HepG2 (cell line): ENCODE data around the gene CASZ1. TPM values are rescaled to one million over a fixed set of nuclear protein-coding genes. Genes with fewer than 3 reads are reported as not detected.

Source experiments
- ARID2 ChIP-seq: sonication (generic); formaldehyde crosslinking; IDR thresholded peaks from 2 replicates; pipeline ENCODE4 v1.8.1; 2022; ENCODE audit warnings: mild to moderate bottlenecking, missing genetic modification reagents, borderline replicate concordance
- FOXC1 ChIP-seq: sonication (generic); formaldehyde crosslinking; IDR thresholded peaks from 2 replicates; pipeline ENCODE4 v1.8.0; 2022; ENCODE audit warnings: mild to moderate bottlenecking, missing genetic modification reagents, borderline replicate concordance
- GTF2F1 ChIP-seq: fragments of 150-350 bp; IDR thresholded peaks from 2 replicates; pipeline ENCODE4 v1.6.1; 2014; ENCODE audit warnings: low read length
- LCORL ChIP-seq, 2 experiments: fragments of 450-650 bp in 1 of 2; sonication (generic) in 1 of 2; formaldehyde crosslinking in 1 of 2; IDR thresholded peaks; 2 replicates each; pipeline versions ENCODE4 v1.5.0 to v1.6.1; 2017 to 2020; ENCODE audit warnings: antibody characterized with exemption in 1 of 2, missing genetic modification reagents in 1 of 2
- MED8 ChIP-seq: sonication (generic); formaldehyde crosslinking; IDR thresholded peaks from 2 replicates; pipeline ENCODE4 v1.8.1; 2023; ENCODE audit warnings: mild to moderate bottlenecking, missing genetic modification reagents; ENCODE audit not compliant: insufficient replicate concordance
- PHF21A ChIP-seq: sonication (generic); formaldehyde crosslinking; IDR thresholded peaks from 2 replicates; pipeline ENCODE4 v1.5.0; 2020; ENCODE audit warnings: mild to moderate bottlenecking, missing genetic modification reagents
- SOX5 ChIP-seq: IDR thresholded peaks from 2 replicates; pipeline ENCODE4 v1.6.1; 2016; ENCODE audit warnings: borderline replicate concordance
- SP4 ChIP-seq: sonication (generic); formaldehyde crosslinking; IDR thresholded peaks from 2 replicates; pipeline ENCODE4 v1.8.1; 2023; ENCODE audit warnings: mild to moderate bottlenecking, missing genetic modification reagents
- SUZ12 ChIP-seq: fragments of 150-350 bp; IDR thresholded peaks from 2 replicates; pipeline ENCODE4 v1.6.1; 2014; ENCODE audit warnings: low read depth, low read length
- ZBTB7B ChIP-seq: sonication (generic); formaldehyde crosslinking; IDR thresholded peaks from 2 replicates; pipeline ENCODE4 v1.4.0; 2020; ENCODE audit warnings: missing genetic modification reagents
- ZFX ChIP-seq: sonication (generic); formaldehyde crosslinking; IDR thresholded peaks from 2 replicates; pipeline ENCODE4 v1.4.0; 2020; ENCODE audit warnings: mild to moderate bottlenecking, low read depth, missing genetic modification reagents, moderate library complexity
- ZFY ChIP-seq: sonication (generic); formaldehyde crosslinking; IDR thresholded peaks from 2 replicates; pipeline ENCODE4 v1.4.0; 2020; ENCODE audit warnings: missing genetic modification reagents
- ZMYM3 ChIP-seq: sonication (generic); formaldehyde crosslinking; IDR thresholded peaks from 2 replicates; pipeline ENCODE4 v1.5.1; 2020; ENCODE audit warnings: mild to moderate bottlenecking, missing genetic modification reagents
- ZNF121 ChIP-seq: sonication (generic); formaldehyde crosslinking; IDR thresholded peaks from 2 replicates; pipeline ENCODE4 v1.5.0; 2020; ENCODE audit warnings: mild to moderate bottlenecking, missing genetic modification reagents
- ZNF292 ChIP-seq: sonication (generic); formaldehyde crosslinking; IDR thresholded peaks from 2 replicates; pipeline ENCODE4 v1.8.1; 2022; ENCODE audit warnings: mild to moderate bottlenecking, low read depth, missing genetic modification reagents, borderline replicate concordance
- ZNF333 ChIP-seq: sonication (generic); formaldehyde crosslinking; IDR thresholded peaks from 2 replicates; pipeline ENCODE4 v1.4.0; 2020; ENCODE audit warnings: mild to moderate bottlenecking, missing genetic modification reagents, borderline replicate concordance
- ZNF34 ChIP-seq: sonication (generic); formaldehyde crosslinking; IDR thresholded peaks from 2 replicates; pipeline ENCODE4 v1.4.0; 2020; ENCODE audit warnings: mild to moderate bottlenecking, missing genetic modification reagents, borderline replicate concordance
- ZNF362 ChIP-seq: sonication (generic); formaldehyde crosslinking; IDR thresholded peaks from 2 replicates; pipeline ENCODE4 v1.4.0; 2020; ENCODE audit warnings: missing genetic modification reagents, mild to moderate bottlenecking, borderline replicate concordance
- ZNF773 ChIP-seq: sonication (generic); formaldehyde crosslinking; IDR thresholded peaks from 2 replicates; pipeline ENCODE4 v1.4.0; 2020; ENCODE audit warnings: missing genetic modification reagents, borderline replicate concordance
- ZXDC ChIP-seq: sonication (generic); formaldehyde crosslinking; IDR thresholded peaks from 2 replicates; pipeline ENCODE4 v1.5.0; 2020; ENCODE audit warnings: mild to moderate bottlenecking, missing genetic modification reagents
- polyA plus RNA-seq, 8 experiments: library from polyadenylated mRNA; depleted of rRNA in 3 of 8; stranded (reverse) in 7 of 8; unstranded in 1 of 8; fragments of >200 nt; fragmentation: Illumina TruSeq in 4 of 8; extraction: Trizol in 4 of 8; gene quantifications; 2 replicates each; pipeline versions ENCODE4 v1.2.1 to v1.2.3, GENCODE V29; 2011 to 2016; ENCODE audit warnings: low read depth in 4 of 8, missing spikeins in 1 of 8, mixed read lengths in 1 of 8; ENCODE audit not compliant: insufficient read depth in 1 of 8
- total RNA-seq, 5 experiments: library from RNA; depleted of rRNA; stranded (reverse); fragments of >200 nt; fragmentation: Illumina TruSeq; extraction: Trizol; gene quantifications; 2 replicates each; pipeline ENCODE4 v1.2.3, GENCODE V29; 2016; ENCODE audit warnings: low read depth in 1 of 5
- TF ChIP-seq, protein P1 (sequence below), 2 experiments: sonication (generic) in 1 of 2; formaldehyde crosslinking in 1 of 2; IDR thresholded peaks; 2 replicates each; pipeline versions ENCODE4 v1.4.0 to v1.6.1; 2018 to 2020; ENCODE audit warnings: missing genetic modification reagents in 2 of 2, borderline replicate concordance in 1 of 2, low read depth in 1 of 2, mild to moderate bottlenecking in 1 of 2, missing biosample characterization in 1 of 2
- TF ChIP-seq, protein P2 (sequence below): IDR thresholded peaks from 2 replicates; pipeline ENCODE4 v1.6.1; 2012; ENCODE audit warnings: inconsistent platforms

CASZ1 gene
- total and polyA plus RNA-seq, 2 of the 13 experiments (the other 11 are each of a cell fraction or from before 2014, with no cell fraction given): 1.9 to 3.7 TPM

DNA sequence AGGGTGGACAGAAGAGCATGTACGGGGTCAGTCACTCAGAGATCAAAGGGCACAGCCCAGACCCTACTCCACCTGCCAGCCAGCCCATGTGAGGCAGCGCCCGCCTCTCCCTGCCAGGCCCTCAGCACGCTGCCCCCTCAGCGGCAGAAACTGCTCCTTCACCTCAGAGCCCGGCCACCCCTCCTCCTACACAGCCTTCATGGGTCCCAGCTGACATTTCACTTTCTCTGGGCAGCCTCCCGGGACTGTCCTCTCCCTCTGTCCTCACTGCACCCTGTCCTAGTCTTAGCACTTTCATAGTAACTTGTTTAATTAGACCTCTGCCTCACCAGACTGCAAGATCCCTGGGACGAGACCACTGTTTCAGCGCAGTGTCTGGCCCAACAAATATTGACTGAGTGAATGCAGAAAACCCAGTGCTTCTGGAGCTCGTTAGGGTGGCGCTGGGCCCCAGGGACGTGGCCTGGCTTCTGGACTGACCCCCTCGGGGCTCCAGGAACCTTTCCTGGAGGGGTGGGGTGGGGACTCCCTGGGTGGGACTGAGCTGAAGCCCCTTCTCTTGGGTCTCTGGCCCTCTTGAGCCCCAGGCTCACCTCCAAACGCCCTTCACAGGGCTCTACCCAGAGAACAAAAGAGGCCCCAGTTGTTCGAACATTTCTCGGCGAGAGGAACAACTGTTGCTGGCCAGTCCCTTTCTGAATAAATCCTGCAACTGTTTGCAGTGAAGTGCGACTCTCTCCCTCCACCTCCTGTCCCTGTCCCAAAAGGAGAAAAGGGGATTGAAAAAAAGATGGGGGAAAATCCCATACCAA is 114.9 kb downstream of the CASZ1 start (continued):
- TF ChIP-seq, protein P1, sequence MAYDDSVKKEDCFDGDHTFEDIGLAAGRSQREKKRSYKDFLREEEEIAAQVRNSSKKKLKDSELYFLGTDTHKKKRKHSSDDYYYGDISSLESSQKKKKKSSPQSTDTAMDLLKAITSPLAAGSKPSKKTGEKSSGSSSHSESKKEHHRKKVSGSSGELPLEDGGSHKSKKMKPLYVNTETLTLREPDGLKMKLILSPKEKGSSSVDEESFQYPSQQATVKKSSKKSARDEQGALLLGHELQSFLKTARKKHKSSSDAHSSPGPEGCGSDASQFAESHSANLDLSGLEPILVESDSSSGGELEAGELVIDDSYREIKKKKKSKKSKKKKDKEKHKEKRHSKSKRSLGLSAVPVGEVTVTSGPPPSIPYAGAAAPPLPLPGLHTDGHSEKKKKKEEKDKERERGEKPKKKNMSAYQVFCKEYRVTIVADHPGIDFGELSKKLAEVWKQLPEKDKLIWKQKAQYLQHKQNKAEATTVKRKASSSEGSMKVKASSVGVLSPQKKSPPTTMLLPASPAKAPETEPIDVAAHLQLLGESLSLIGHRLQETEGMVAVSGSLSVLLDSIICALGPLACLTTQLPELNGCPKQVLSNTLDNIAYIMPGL (CRISPR knock-in tag; IDR thresholded peaks at IDR 0.05; ENCODE audit: borderline replicate concordance in 1 of 2, low read depth in 1 of 2): 0 out of 4 replicates have a peak, but pooled peaks of 1 of the 2 experiments have one; percentile 34
- TF ChIP-seq ZNF292 (peak; percentile 56), ZNF362 (peak; percentile 42; the same call in 1 of the 2 replicates), ARID2 (CRISPR knock-in tag) (peak; percentile 84; the same call in 1 of the 2 replicates), ZFX (CRISPR knock-in tag) (peak; percentile 39), ZNF333 (no peak), MED8 (CRISPR knock-in tag) (no peak), ZXDC (CRISPR knock-in tag) (no peak), ZBTB7B (CRISPR knock-in tag) (peak; percentile 45; the same call in 1 of the 2 replicates), SUZ12 (no peak), FOXC1 (CRISPR knock-in tag) (0 out of 2 replicates have a peak, but pooled peaks have one; percentile 36), ZFY (CRISPR knock-in tag) (peak; percentile 35; the same call in 1 of the 2 replicates), ZNF34 (0 out of 2 replicates have a peak, but pooled peaks have one; percentile 3), ZNF773 (CRISPR knock-in tag) (no peak), SOX5 (CRISPR knock-in tag) (no peak), ZNF121 (CRISPR knock-in tag) (peak; percentile 68), SP4 (CRISPR knock-in tag) (0 out of 2 replicates have a peak, but pooled peaks have one; percentile 38), ZMYM3 (CRISPR knock-in tag) (peak; percentile 18; the same call in 1 of the 2 replicates), GTF2F1 (no peak), PHF21A (CRISPR knock-in tag) (0 out of 2 replicates have a peak, but pooled peaks have one; percentile 44), LCORL (IDR thresholded peaks at IDR 0.05) (no peak), LCORL (CRISPR knock-in tag; IDR thresholded peaks at IDR 0.05) (peak; percentile 48; the same call in 1 of the 2 replicates)
- TF ChIP-seq, protein P2, sequence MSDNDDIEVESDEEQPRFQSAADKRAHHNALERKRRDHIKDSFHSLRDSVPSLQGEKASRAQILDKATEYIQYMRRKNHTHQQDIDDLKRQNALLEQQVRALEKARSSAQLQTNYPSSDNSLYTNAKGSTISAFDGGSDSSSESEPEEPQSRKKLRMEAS: peak; percentile 25; the same call in 1 of the 2 replicates
